HCT116 (cell line): ENCODE measurements around the gene LRRTM4. TPM values are rescaled to one million over a fixed set of nuclear protein-coding genes. Genes with fewer than 3 reads are reported as not detected.

Experiments used
- ATAC-seq: fragments of 200-7000 bp; cut with Tn5 transposase; 2 replicates; pipeline ENCODE4 v1.9.1; 2020; ENCODE audit warnings: mild to moderate bottlenecking, moderate library complexity
- BruUV-seq: library from RNA; stranded (reverse); fragments of 400-500 nt; replicated peaks from 2 replicates; lab custom pipeline; 2021; lab: Mats Ljungman, UMichigan
- CTCF ChIA-PET: fragments of 300-600 bp; sonication (Branson Sonifier 250); formaldehyde crosslinking; loops from one replicate; lab custom pipeline; 2021; ENCODE audit warnings: antibody characterized with exemption; lab: Charles Lee
- POLR2A ChIA-PET: fragments of 300-600, 350-600 bp; sonication (Branson Sonifier 250); formaldehyde crosslinking; loops from one replicate; lab custom pipeline; 2021; ENCODE audit warnings: antibody characterized with exemption; lab: Charles Lee
- RAD21 ChIA-PET, 2 experiments: fragments of 300-600 bp; sonication (Branson Sonifier 250); formaldehyde crosslinking; loops; one replicate each; lab custom pipeline; 2023; ENCODE audit warnings: low total read pairs in 2 of 2; ENCODE audit not compliant: uncharacterized antibody in 2 of 2, unreplicated experiment in 2 of 2, low non-redundant PET in 1 of 2; lab: Charles Lee
- DNase-seq: peaks from one replicate; pipeline ENCODE4 v3.0.0-alpha.2; 2010; ENCODE audit warnings: low read depth, low spot score
- H2AFZ ChIP-seq: fragments of 200-600 bp; shearing (Covaris generic), sonication (generic); 2 replicates; pipeline ENCODE4 v1.6.1; 2017; ENCODE audit warnings: low read depth, mixed run types, mixed read lengths, antibody characterized with exemption, low read length; ENCODE audit not compliant: poor library complexity, severe bottlenecking
- H3K27ac ChIP-seq: 2 replicates; pipeline ENCODE4 v1.5.1; 2012; ENCODE audit warnings: low read depth, low read length
- H3K27me3 ChIP-seq: fragments of 200-600 bp; sonication (generic); 2 replicates; pipeline ENCODE4 v1.6.1; 2016; ENCODE audit warnings: mixed run types, low read length, mixed read lengths; ENCODE audit not compliant: insufficient read depth
- H3K36me3 ChIP-seq, 2 experiments: fragments of 200-500 bp in 1 of 2; fragments of 200-600 bp in 1 of 2; sonication (Bioruptor generic) in 1 of 2; sonication (generic) in 1 of 2; 2 replicates each; pipeline versions ENCODE4 v1.5.1 to v1.6.1; 2014 to 2016; ENCODE audit warnings: low read length in 2 of 2, inconsistent platforms in 1 of 2, mixed read lengths in 1 of 2, mixed run types in 1 of 2; ENCODE audit not compliant: insufficient read depth in 2 of 2, control insufficient read depth in 1 of 2
- H3K4me1 ChIP-seq, 2 experiments: fragments of 200-600 bp in 1 of 2; sonication (generic) in 1 of 2; 2 replicates each; pipeline versions ENCODE4 v1.5.1 to v1.6.1; 2012 to 2017; ENCODE audit warnings: low read length in 2 of 2, inconsistent platforms in 1 of 2, mild to moderate bottlenecking in 1 of 2, mixed read lengths in 1 of 2, mixed run types in 1 of 2, moderate library complexity in 1 of 2; ENCODE audit not compliant: insufficient read depth in 2 of 2, control insufficient read depth in 1 of 2
- H3K4me2 ChIP-seq: fragments of 200-600 bp; sonication (generic); 2 replicates; pipeline ENCODE4 v1.6.1; 2017; ENCODE audit warnings: mixed run types, low read length, mixed read lengths
- H3K4me3 ChIP-seq, 2 experiments: fragments of 200-600 bp in 1 of 2; sonication (generic) in 1 of 2; replicated peaks in 1 of 2; 2 replicates each; pipeline ENCODE4 v1.5.1; 2011 to 2016; ENCODE audit warnings: low read length in 2 of 2, control low read depth in 1 of 2, low read depth in 1 of 2, mild to moderate bottlenecking in 1 of 2, mixed read lengths in 1 of 2, mixed run types in 1 of 2
- H3K79me2 ChIP-seq: fragments of 200-600 bp; sonication (generic); 2 replicates; pipeline ENCODE4 v1.6.1; 2017; ENCODE audit warnings: mild to moderate bottlenecking, mixed run types, low read length, moderate library complexity, mixed read lengths; ENCODE audit not compliant: insufficient read depth
- H3K9ac ChIP-seq: fragments of 200-600 bp; sonication (generic); 2 replicates; pipeline ENCODE4 v1.6.1; 2016; ENCODE audit warnings: low read length, mixed read lengths
- H3K9me2 ChIP-seq: fragments of 200-600 bp; sonication (generic), shearing (Covaris generic); 2 replicates; pipeline ENCODE4 v1.6.1; 2017; ENCODE audit warnings: mixed run types, mild to moderate bottlenecking, moderate library complexity; ENCODE audit not compliant: insufficient read depth
- H3K9me3 ChIP-seq, 2 experiments: fragments of 200-500 bp in 1 of 2; fragments of 200-600 bp in 1 of 2; sonication (Bioruptor generic) in 1 of 2; sonication (generic) in 1 of 2; 2 replicates each; pipeline ENCODE4 v1.6.1; 2014 to 2017; ENCODE audit warnings: low read length in 2 of 2, mixed read lengths in 2 of 2, inconsistent platforms in 1 of 2, low read depth in 1 of 2, mild to moderate bottlenecking in 1 of 2, mixed run types in 1 of 2, moderate library complexity in 1 of 2; ENCODE audit not compliant: control insufficient read depth in 1 of 2, insufficient read depth in 1 of 2
- H4K20me1 ChIP-seq: fragments of 200-600 bp; sonication (generic), shearing (Covaris generic); 2 replicates; pipeline ENCODE4 v1.6.1; 2017; ENCODE audit warnings: mixed run types, mild to moderate bottlenecking, moderate library complexity; ENCODE audit not compliant: insufficient read depth
- EGR1 ChIP-seq: IDR thresholded peaks from 2 replicates; pipeline ENCODE4 v1.6.1; 2012; ENCODE audit warnings: low read depth
- ELF1 ChIP-seq: IDR thresholded peaks from 2 replicates; pipeline ENCODE4 v1.6.1; 2012; ENCODE audit warnings: low read depth, borderline replicate concordance
- FOSL1 ChIP-seq: IDR thresholded peaks from 2 replicates; pipeline ENCODE4 v1.6.1; 2012; ENCODE audit warnings: low read depth
- POLR2A ChIP-seq: IDR thresholded peaks from 2 replicates; pipeline ENCODE4 v1.7.0; 2011; ENCODE audit warnings: borderline replicate concordance; ENCODE audit not compliant: insufficient read depth, insufficient read length; ENCODE audit errors: extremely low read depth
- POLR2AphosphoS5 ChIP-seq: IDR thresholded peaks from 2 replicates; pipeline ENCODE4 v1.6.1; 2011; ENCODE audit warnings: mild to moderate bottlenecking, low read depth, low read length, moderate library complexity
- SP1 ChIP-seq: IDR thresholded peaks from 2 replicates; pipeline ENCODE4 v1.6.1; 2012; ENCODE audit warnings: low read depth
- SRF ChIP-seq: IDR thresholded peaks from 2 replicates; pipeline ENCODE4 v1.6.1; 2012; ENCODE audit warnings: low read depth
- TCF7L2 ChIP-seq: IDR thresholded peaks from 2 replicates; pipeline ENCODE4 v1.7.0; 2011; ENCODE audit warnings: borderline replicate concordance, inconsistent platforms; ENCODE audit not compliant: insufficient read depth, insufficient read length; ENCODE audit errors: extremely low read depth
- ZNF274 ChIP-seq: fragments of 200-500 bp; sonication (Bioruptor generic); IDR thresholded peaks from 2 replicates; pipeline ENCODE4 v1.6.1; 2014; ENCODE audit warnings: mild to moderate bottlenecking, low read depth, low read length, inconsistent platforms
- intact Hi-C: fragments of 100-400 bp; cut with micrococcal nuclease; formaldehyde crosslinking; loops from 2 replicates; pipeline ENCODE4 v1.10.0; 2022
- total RNA-seq: library from RNA; stranded (reverse); gene quantifications from one replicate; pipeline ENCODE4 v1.2.1, GENCODE V29; 2021; ENCODE audit not compliant: unreplicated experiment
- TF ChIP-seq, protein P1 (sequence below): IDR thresholded peaks from 2 replicates; pipeline ENCODE4 v1.6.1; 2012
- TF ChIP-seq, protein P2 (sequence below), 3 experiments: fragments of 200-600 bp in 1 of 3; sonication (generic) in 1 of 3; IDR thresholded peaks in 2 of 3; conservative IDR thresholded peaks in 1 of 3; 2 replicates each; pipeline ENCODE4 v1.5.1; 2012 to 2017; ENCODE audit warnings: low read depth in 2 of 3, low read length in 2 of 3, antibody characterized with exemption in 1 of 3, borderline replicate concordance in 1 of 3, control low read depth in 1 of 3, mild to moderate bottlenecking in 1 of 3, mixed read lengths in 1 of 3, mixed run types in 1 of 3, moderate library complexity in 1 of 3; ENCODE audit not compliant: insufficient read depth in 1 of 3
- TF ChIP-seq, protein P3 (sequence below): IDR thresholded peaks from 2 replicates; pipeline ENCODE4 v1.6.1; 2011; ENCODE audit warnings: mild to moderate bottlenecking, low read length, moderate library complexity; ENCODE audit not compliant: insufficient replicate concordance; ENCODE audit errors: extremely low read depth

Gene LRRTM4
- total RNA-seq, 1 experiment from 2014 or later, result 0.25 TPM

DNA sequence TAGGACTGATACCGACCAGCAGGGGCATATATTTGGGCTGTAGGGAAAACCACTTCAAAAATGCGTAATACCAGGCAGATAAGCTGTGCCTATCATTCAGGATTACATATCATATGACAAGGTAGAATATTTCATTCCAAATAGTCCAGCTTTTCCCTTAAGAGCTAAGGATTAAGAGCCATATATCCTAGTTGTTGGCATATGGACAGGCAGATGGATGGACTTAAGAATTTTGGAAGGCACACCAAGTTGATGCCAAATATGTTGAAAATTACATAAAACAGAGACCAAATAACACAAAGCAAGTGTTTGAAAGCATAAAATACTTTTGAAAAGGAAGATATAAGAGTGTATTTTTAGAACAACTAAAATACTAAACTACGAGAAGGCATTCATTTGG, 52.1 kb downstream of the LRRTM4 start:
- Histone ChIP-seq H2AFZ (no peak overlapping the region), H3K4me1 (no peaks in the 10 kb centered on the region; a peak in 1 of 4 replicates)
- TF ChIP-seq SP1 (no peak), FOSL1 (no peak), TCF7L2 (no peak), ZNF274 (no peak), POLR2A (no peak), EGR1 (no peak), ELF1 (no peak)
- TF ChIP-seq, protein P1, sequence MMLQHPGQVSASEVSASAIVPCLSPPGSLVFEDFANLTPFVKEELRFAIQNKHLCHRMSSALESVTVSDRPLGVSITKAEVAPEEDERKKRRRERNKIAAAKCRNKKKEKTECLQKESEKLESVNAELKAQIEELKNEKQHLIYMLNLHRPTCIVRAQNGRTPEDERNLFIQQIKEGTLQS, result no peak
- TF ChIP-seq, all 23 proteins: peak for 0
- Histone ChIP-seq H3K9ac (no peak overlapping the region), H3K4me3 (no peak overlapping the region), H3K27ac (no peak overlapping the region), H3K9me2 (no peaks in the 10 kb centered on the region), H4K20me1 (no peaks in the 10 kb centered on the region), H3K27me3 (no peaks in the 10 kb centered on the region), H3K79me2 (no peaks in the 10 kb centered on the region), H3K9me3 (peaks cover 12 to 16% of the 10 kb centered on the region in 2 experiments; a peak in 2 of 4 replicates), H3K4me2 (no peak overlapping the region), H3K36me3 (no peaks in the 10 kb centered on the region)
- no TSS peak for BruUV-seq
- no peak for ATAC-seq
- ChIA-PET CTCF (no interaction called here), POLR2A (no interaction called here), RAD21 (no interaction called here)
- intact Hi-C loops, result no loop called here
- no peak for DNase-seq

DNA sequence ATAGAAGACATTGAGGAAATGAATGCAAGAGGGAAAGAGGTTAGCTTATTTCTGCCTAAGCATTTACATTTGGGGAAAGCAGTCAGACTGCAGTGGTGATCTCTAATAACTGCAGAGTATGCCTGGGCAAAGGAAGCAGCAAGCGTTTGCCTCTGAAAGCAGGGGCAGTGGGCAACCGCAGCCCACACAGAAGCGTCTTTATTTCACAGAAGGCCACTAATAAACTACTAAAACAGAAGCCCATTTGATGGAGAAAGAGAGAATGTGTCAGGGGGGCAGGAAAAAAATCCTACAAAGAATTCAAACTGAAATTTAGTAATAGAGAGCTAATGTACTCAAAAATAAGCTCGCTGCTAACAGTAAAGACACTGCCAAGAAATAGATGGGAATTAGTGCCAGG, 53.1 kb downstream of the LRRTM4 start:
- Histone ChIP-seq H3K9me3 (peaks cover 12 to 16% of the 10 kb centered on the region in 2 experiments; a peak in 2 of 4 replicates), H3K4me2 (no peak overlapping the region), H3K9ac (no peak overlapping the region), H3K4me3 (no peak overlapping the region), H2AFZ (no peak overlapping the region), H4K20me1 (no peaks in the 10 kb centered on the region), H3K4me1 (no peaks in the 10 kb centered on the region), H3K27me3 (no peaks in the 10 kb centered on the region), H3K27ac (no peak overlapping the region), H3K9me2 (no peaks in the 10 kb centered on the region), H3K79me2 (no peaks in the 10 kb centered on the region), H3K36me3 (no peaks in the 10 kb centered on the region)
- intact Hi-C loops, result no loop called here
- no peak for TF ChIP-seq POLR2AphosphoS5
- TF ChIP-seq SRF, result no peak
- TF ChIP-seq, protein P2, sequence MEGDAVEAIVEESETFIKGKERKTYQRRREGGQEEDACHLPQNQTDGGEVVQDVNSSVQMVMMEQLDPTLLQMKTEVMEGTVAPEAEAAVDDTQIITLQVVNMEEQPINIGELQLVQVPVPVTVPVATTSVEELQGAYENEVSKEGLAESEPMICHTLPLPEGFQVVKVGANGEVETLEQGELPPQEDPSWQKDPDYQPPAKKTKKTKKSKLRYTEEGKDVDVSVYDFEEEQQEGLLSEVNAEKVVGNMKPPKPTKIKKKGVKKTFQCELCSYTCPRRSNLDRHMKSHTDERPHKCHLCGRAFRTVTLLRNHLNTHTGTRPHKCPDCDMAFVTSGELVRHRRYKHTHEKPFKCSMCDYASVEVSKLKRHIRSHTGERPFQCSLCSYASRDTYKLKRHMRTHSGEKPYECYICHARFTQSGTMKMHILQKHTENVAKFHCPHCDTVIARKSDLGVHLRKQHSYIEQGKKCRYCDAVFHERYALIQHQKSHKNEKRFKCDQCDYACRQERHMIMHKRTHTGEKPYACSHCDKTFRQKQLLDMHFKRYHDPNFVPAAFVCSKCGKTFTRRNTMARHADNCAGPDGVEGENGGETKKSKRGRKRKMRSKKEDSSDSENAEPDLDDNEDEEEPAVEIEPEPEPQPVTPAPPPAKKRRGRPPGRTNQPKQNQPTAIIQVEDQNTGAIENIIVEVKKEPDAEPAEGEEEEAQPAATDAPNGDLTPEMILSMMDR (IDR thresholded peaks at IDR 0.05 in 2 of 3, conservative IDR thresholded peaks at IDR 0.05 in 1 of 3; ENCODE audit: borderline replicate concordance in 1 of 3, insufficient read depth in 1 of 3, low read depth in 2 of 3, low read length in 2 of 3), result no peak
- TF ChIP-seq, protein P3, sequence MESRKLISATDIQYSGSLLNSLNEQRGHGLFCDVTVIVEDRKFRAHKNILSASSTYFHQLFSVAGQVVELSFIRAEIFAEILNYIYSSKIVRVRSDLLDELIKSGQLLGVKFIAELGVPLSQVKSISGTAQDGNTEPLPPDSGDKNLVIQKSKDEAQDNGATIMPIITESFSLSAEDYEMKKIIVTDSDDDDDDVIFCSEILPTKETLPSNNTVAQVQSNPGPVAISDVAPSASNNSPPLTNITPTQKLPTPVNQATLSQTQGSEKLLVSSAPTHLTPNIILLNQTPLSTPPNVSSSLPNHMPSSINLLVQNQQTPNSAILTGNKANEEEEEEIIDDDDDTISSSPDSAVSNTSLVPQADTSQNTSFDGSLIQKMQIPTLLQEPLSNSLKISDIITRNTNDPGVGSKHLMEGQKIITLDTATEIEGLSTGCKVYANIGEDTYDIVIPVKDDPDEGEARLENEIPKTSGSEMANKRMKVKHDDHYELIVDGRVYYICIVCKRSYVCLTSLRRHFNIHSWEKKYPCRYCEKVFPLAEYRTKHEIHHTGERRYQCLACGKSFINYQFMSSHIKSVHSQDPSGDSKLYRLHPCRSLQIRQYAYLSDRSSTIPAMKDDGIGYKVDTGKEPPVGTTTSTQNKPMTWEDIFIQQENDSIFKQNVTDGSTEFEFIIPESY, result no peak
- ChIA-PET POLR2A (no interaction called here), RAD21 (no interaction called here), CTCF (no interaction called here)
- ATAC-seq (no peak), DNase-seq (no peak)
- BruUV-seq, result no TSS peak
